Nephron (organoid): Measurements from ENCODE around the gene ELP4.

ENCODE experiments used
- H3K27ac Mint-ChIP-seq, 3 experiments: 2 replicates each; pipeline ENCODE4 v1.8.0; 2020; ENCODE audit warnings: mixed read lengths in 3 of 3, mild to moderate bottlenecking in 2 of 3, moderate library complexity in 1 of 3
- H3K27me3 Mint-ChIP-seq: 2 replicates; pipeline ENCODE4 v1.8.0; 2021; ENCODE audit warnings: low read depth, mild to moderate bottlenecking, moderate library complexity, mixed read lengths
- H3K36me3 Mint-ChIP-seq: 2 replicates; pipeline ENCODE4 v1.8.0; 2020; ENCODE audit warnings: low read depth, mixed read lengths
- H3K4me1 Mint-ChIP-seq: 2 replicates; pipeline ENCODE4 v1.8.0; 2020; ENCODE audit warnings: mixed read lengths
- H3K4me3 Mint-ChIP-seq, 3 experiments: 2 replicates each; pipeline ENCODE4 v1.8.0; 2020; ENCODE audit warnings: mild to moderate bottlenecking in 3 of 3, mixed read lengths in 3 of 3, moderate library complexity in 2 of 3
- H3K9me3 Mint-ChIP-seq: 2 replicates; pipeline ENCODE4 v1.8.0; 2020; ENCODE audit warnings: mixed read lengths
- TF ChIP-seq, protein P1 (sequence below), 3 experiments: fragments of 200-600 bp; sonication (generic); IDR thresholded peaks; one replicate each; pipeline ENCODE4 v1.5.0; 2021; ENCODE audit warnings: antibody characterized with exemption in 3 of 3; ENCODE audit not compliant: unreplicated experiment in 3 of 3

ELP4 gene

DNA sequence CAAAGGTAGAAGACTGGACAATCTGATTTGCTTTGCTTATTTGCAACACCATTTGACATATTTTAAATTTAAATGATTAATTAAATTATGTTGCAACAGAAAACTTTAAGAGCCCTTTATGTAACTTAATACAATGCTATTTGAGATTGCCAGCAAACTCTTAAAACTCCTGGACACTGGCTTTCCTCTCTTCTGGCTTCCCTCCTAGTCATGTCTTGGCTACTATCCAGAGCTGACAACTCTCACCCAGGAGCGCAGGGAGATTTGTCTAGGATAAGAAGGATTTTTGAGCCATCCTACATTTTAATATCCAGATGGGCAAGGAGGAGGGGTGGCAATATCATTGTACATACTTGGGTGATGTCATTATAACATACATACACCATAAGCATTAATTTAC lies 134.3 kb downstream of the ELP4 start:
- Mint-ChIP-seq H3K4me3 (no peak overlapping the region), H3K9me3 (no peaks in the 10 kb centered on the region), H3K36me3 (no peaks in the 10 kb centered on the region), H3K27ac (no peak overlapping the region), H3K27me3 (no peaks in the 10 kb centered on the region), H3K4me1 (peaks cover 11% of the 10 kb centered on the region)
- TF ChIP-seq, protein P1, sequence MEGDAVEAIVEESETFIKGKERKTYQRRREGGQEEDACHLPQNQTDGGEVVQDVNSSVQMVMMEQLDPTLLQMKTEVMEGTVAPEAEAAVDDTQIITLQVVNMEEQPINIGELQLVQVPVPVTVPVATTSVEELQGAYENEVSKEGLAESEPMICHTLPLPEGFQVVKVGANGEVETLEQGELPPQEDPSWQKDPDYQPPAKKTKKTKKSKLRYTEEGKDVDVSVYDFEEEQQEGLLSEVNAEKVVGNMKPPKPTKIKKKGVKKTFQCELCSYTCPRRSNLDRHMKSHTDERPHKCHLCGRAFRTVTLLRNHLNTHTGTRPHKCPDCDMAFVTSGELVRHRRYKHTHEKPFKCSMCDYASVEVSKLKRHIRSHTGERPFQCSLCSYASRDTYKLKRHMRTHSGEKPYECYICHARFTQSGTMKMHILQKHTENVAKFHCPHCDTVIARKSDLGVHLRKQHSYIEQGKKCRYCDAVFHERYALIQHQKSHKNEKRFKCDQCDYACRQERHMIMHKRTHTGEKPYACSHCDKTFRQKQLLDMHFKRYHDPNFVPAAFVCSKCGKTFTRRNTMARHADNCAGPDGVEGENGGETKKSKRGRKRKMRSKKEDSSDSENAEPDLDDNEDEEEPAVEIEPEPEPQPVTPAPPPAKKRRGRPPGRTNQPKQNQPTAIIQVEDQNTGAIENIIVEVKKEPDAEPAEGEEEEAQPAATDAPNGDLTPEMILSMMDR (IDR thresholded peaks at IDR 0.05; ENCODE audit: unreplicated experiment in 3 of 3), result no peak

DNA sequence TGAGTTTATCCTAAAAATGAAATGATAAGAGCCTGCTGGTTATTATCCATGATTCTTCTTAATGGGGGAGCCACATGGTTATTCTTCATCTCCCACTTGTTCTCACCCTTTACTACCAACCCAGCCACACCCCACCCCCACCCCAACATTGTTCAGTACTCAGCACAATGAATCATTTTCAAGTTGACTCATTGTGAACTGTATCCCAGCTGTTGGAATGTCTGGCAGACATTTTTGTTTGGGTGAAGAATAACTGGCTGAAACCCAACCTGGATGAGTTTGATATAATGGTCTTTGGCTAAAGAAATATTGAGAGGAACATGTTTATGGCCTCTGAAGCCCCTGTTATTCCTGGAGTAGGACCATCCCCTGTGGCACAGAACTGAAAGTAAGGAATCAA lies 136.2 kb downstream of the ELP4 start:
- no peaks in the 10 kb centered on the region for H3K27me3 Mint-ChIP-seq
- no peaks in the 10 kb centered on the region for H3K9me3 Mint-ChIP-seq
- H3K4me3 Mint-ChIP-seq, result no peak overlapping the region
- TF ChIP-seq, protein P1 (IDR thresholded peaks at IDR 0.05; ENCODE audit: unreplicated experiment in 3 of 3), result no peak
- H3K36me3 Mint-ChIP-seq, result no peaks in the 10 kb centered on the region
- no peak overlapping the region for H3K27ac Mint-ChIP-seq
- H3K4me1 Mint-ChIP-seq, result peaks cover 11% of the 10 kb centered on the region

DNA sequence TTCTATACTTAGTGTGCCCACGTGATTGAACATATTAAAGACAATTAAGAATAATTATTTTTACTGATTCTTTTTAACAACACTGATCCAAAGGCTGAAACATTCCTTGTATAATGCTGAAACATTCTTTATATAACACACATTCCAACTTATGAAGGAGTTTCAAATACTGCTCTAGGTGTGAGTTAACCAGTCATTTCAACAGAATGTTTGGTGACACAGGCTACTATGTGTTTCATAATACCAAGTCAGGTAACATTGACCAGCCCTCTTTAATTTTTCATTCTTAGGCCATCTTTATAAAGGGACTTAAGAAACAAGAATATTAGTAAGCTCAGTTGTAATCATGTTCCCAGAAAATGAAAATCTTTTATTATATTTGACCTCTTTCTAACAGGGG lies 136.6 kb downstream of the ELP4 start:
- no peak overlapping the region for H3K4me3 Mint-ChIP-seq
- H3K4me1 Mint-ChIP-seq, result peaks cover 11% of the 10 kb centered on the region
- TF ChIP-seq, protein P1 (IDR thresholded peaks at IDR 0.05; ENCODE audit: unreplicated experiment in 3 of 3), result no peak
- no peaks in the 10 kb centered on the region for H3K9me3 Mint-ChIP-seq
- no peaks in the 10 kb centered on the region for H3K36me3 Mint-ChIP-seq
- no peak overlapping the region for H3K27ac Mint-ChIP-seq
- no peaks in the 10 kb centered on the region for H3K27me3 Mint-ChIP-seq

DNA sequence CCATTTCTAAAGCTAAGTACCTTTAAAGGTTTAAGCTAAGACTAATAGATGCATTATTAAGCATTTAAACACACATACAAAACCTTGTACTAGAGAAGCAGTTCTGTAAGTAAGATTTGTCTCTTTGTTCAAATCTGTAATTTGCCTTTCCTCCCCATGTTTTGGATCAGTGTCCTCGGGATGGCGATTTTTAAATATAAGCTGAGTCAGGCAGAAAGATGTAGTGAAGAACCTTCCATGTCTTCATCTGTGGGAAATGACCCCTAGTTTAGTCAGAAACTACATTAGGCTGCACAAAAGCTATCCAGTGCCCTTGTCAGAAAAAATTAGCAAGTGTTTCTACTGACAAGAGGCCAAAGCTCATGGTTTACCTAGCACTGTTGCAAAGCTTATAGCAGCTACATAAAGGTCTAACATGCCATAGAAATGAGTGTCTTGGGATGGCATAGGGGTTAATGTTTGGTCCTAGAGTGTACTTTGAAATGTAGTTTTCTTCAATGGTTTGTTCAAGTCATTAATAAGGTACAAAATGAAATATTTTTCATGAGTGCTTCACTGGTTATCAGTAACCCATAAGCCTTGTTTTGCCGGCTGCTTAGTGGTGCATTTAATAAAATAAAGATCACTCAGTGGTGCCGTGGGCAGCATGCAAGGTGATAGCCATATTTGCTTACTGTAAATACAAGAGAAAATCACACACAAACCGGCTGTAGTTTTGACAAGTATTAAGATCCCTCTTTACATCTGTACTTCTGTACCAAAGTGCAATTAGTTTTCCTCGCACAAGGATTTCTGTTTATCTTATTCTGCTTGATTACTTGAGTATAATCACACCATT lies 139.8 kb downstream of the ELP4 start:
- Mint-ChIP-seq H3K36me3 (no peaks in the 10 kb centered on the region), H3K27me3 (no peaks in the 10 kb centered on the region), H3K4me1 (peaks cover 6% of the 10 kb centered on the region), H3K4me3 (no peak overlapping the region), H3K27ac (no peak overlapping the region), H3K9me3 (no peaks in the 10 kb centered on the region)
- TF ChIP-seq, protein P1 (IDR thresholded peaks at IDR 0.05; ENCODE audit: unreplicated experiment in 3 of 3), result no peak

DNA sequence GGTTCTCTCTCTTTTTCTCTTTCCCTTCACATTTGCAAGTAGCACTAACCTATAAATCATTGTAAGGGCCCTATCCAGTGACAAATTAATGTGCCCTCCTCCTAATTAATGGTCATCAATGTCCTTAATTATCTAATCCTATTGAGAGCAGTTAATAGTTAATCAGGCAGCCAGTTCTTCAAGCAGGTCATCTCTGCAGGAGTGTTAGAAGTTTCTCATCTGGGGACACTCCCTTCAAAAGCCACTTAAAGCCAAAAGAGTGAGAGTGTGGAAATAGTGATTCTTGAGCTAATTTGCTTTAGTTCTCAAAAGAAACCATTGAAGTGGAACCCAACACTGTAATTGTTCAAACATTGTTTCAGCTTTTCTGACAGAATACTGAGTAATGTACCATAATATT lies 141.6 kb downstream of the ELP4 start:
- Mint-ChIP-seq H3K4me1 (no peaks in the 10 kb centered on the region), H3K4me3 (no peak overlapping the region), H3K36me3 (no peaks in the 10 kb centered on the region), H3K27me3 (no peaks in the 10 kb centered on the region), H3K9me3 (no peaks in the 10 kb centered on the region), H3K27ac (no peak overlapping the region)
- TF ChIP-seq, protein P1 (IDR thresholded peaks at IDR 0.05; ENCODE audit: unreplicated experiment in 3 of 3), result no peak

DNA sequence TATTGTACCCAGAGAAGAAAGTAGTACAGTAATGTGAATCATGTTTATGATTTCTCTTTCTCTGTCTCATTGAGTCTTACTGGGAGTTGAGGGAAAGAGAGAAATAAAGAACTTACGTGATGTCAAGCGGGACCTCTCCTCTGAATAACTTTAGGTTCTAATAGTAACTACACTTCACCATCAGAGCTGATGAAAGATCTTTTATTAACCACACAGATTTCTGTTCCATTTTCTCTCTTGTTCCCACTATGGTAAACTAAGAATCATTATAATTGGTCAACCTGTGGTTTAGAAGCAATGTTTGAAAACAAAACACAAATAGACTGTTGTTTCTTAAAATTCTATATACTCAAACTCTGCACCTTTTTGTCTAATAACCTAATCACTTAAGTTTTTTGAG lies 142.3 kb downstream of the ELP4 start:
- no peak overlapping the region for H3K27ac Mint-ChIP-seq
- no peaks in the 10 kb centered on the region for H3K9me3 Mint-ChIP-seq
- H3K4me3 Mint-ChIP-seq, result no peak overlapping the region
- H3K36me3 Mint-ChIP-seq, result no peaks in the 10 kb centered on the region
- no peaks in the 10 kb centered on the region for H3K27me3 Mint-ChIP-seq
- H3K4me1 Mint-ChIP-seq, result no peaks in the 10 kb centered on the region
- TF ChIP-seq, protein P1 (IDR thresholded peaks at IDR 0.05; ENCODE audit: unreplicated experiment in 3 of 3), result no peak
